IMR-90 (cell line): ENCODE measurements around the gene CSAD. TPM values are rescaled to one million over a fixed set of nuclear protein-coding genes. Genes with fewer than 3 reads are reported as not detected.

Experiments used
- ATAC-seq: fragments of 200-7000 bp; cut with Tn5 transposase; 2 replicates; pipeline ENCODE4 v1.9.1; 2020; ENCODE audit warnings: low read depth, mild to moderate bottlenecking, moderate library complexity
- BruUV-seq: library from RNA; stranded (reverse); fragments of 400-500 nt; replicated peaks from 2 replicates; lab custom pipeline; 2021; lab: Mats Ljungman, UMichigan
- CTCF ChIA-PET: fragments of 300-600 bp; formaldehyde crosslinking; extraction: SDS; loops from one replicate; lab custom pipeline; 2021; ENCODE audit warnings: antibody characterized with exemption; lab: Yijun Ruan, JAX
- POLR2A ChIA-PET: fragments of 300-600 bp; sonication (Branson Sonifier 250); formaldehyde crosslinking; loops from one replicate; lab custom pipeline; 2022; ENCODE audit warnings: antibody characterized with exemption; ENCODE audit not compliant: unreplicated experiment; lab: Charles Lee
- DNase-seq: peaks from one replicate; pipeline ENCODE4 v3.0.0; 2013
- H2AFZ ChIP-seq: replicated peaks from 2 replicates; pipeline ENCODE3; 2013; ENCODE audit warnings: low read length, mild to moderate bottlenecking; ENCODE audit not compliant: poor library complexity
- H2AK5ac ChIP-seq: 2 replicates; pipeline ENCODE4 v1.6.1; 2013; ENCODE audit warnings: low read depth, low read length, inconsistent platforms
- H2AK9ac ChIP-seq: replicated peaks from 2 replicates; pipeline ENCODE3; 2013; ENCODE audit warnings: mild to moderate bottlenecking, low read depth, low read length, moderate library complexity; ENCODE audit not compliant: poor library complexity
- H2BK120ac ChIP-seq: 2 replicates; pipeline ENCODE4 v1.6.1; 2013; ENCODE audit warnings: low read depth, low read length, inconsistent platforms
- H2BK15ac ChIP-seq: 3 replicates; pipeline ENCODE4 v1.6.1; 2013; ENCODE audit warnings: low read depth, low read length, inconsistent platforms
- H2BK20ac ChIP-seq: 2 replicates; pipeline ENCODE4 v1.6.1; 2013; ENCODE audit warnings: low read depth, mild to moderate bottlenecking, inconsistent platforms, low read length, moderate library complexity
- H2BK5ac ChIP-seq: 2 replicates; pipeline ENCODE4 v1.6.1; 2013; ENCODE audit warnings: mild to moderate bottlenecking, low read depth, low read length, inconsistent platforms; ENCODE audit not compliant: poor library complexity, severe bottlenecking
- H3K14ac ChIP-seq: replicated peaks from 2 replicates; pipeline ENCODE4 v1.6.1; 2013; ENCODE audit warnings: low read depth, low read length, inconsistent platforms
- H3K18ac ChIP-seq: 2 replicates; pipeline ENCODE4 v1.6.1; 2013; ENCODE audit warnings: low read depth, low read length, control low read depth
- H3K23ac ChIP-seq: 2 replicates; pipeline ENCODE4 v1.6.1; 2013; ENCODE audit warnings: low read depth, low read length, inconsistent platforms
- H3K27ac ChIP-seq: 2 replicates; pipeline ENCODE4 v1.5.1; 2013; ENCODE audit warnings: mild to moderate bottlenecking, control low read depth, low read length; ENCODE audit not compliant: insufficient read depth
- H3K27me3 ChIP-seq: 2 replicates; pipeline ENCODE4 v1.6.1; 2013; ENCODE audit warnings: low read length; ENCODE audit not compliant: control insufficient read depth, insufficient read depth
- H3K36me3 ChIP-seq: 2 replicates; pipeline ENCODE4 v1.6.1; 2013; ENCODE audit warnings: low read length, mixed read lengths; ENCODE audit not compliant: control insufficient read depth, insufficient read depth
- H3K4ac ChIP-seq: 2 replicates; pipeline ENCODE4 v1.6.1; 2013; ENCODE audit warnings: low read depth, low read length, inconsistent platforms
- H3K4me1 ChIP-seq: 2 replicates; pipeline ENCODE4 v1.6.1; 2013; ENCODE audit warnings: low read length, mixed read lengths; ENCODE audit not compliant: control insufficient read depth, insufficient read depth
- H3K4me2 ChIP-seq: 2 replicates; pipeline ENCODE4 v1.6.1; 2013; ENCODE audit warnings: low read depth, mild to moderate bottlenecking, control low read depth, low read length, moderate library complexity
- H3K4me3 ChIP-seq: 2 replicates; pipeline ENCODE4 v1.5.1; 2013; ENCODE audit warnings: low read depth, mild to moderate bottlenecking, control low read depth, low read length, moderate library complexity; ENCODE audit not compliant: insufficient read depth
- H3K56ac ChIP-seq: 2 replicates; pipeline ENCODE4 v1.6.1; 2013; ENCODE audit warnings: low read length, inconsistent platforms; ENCODE audit not compliant: insufficient read depth; ENCODE audit errors: extremely low read depth
- H3K79me1 ChIP-seq, 2 experiments: 2 replicates each; pipeline ENCODE4 v1.6.1; 2013; ENCODE audit warnings: low read length in 2 of 2, inconsistent platforms in 1 of 2, low read depth in 1 of 2
- H3K9ac ChIP-seq: 2 replicates; pipeline ENCODE4 v1.6.1; 2013; ENCODE audit warnings: low read depth, low read length, control low read depth
- H3K9me1 ChIP-seq: 2 replicates; pipeline ENCODE4 v1.6.1; 2013; ENCODE audit warnings: low read length, inconsistent platforms; ENCODE audit not compliant: insufficient read depth
- H3K9me3 ChIP-seq: 2 replicates; pipeline ENCODE4 v1.6.1; 2013; ENCODE audit warnings: low read length; ENCODE audit not compliant: control insufficient read depth, insufficient read depth
- H4K20me1 ChIP-seq: 2 replicates; pipeline ENCODE4 v1.6.1; 2013; ENCODE audit warnings: low read length, inconsistent platforms; ENCODE audit not compliant: insufficient read depth
- H4K5ac ChIP-seq: 2 replicates; pipeline ENCODE4 v1.6.1; 2013; ENCODE audit warnings: mild to moderate bottlenecking, low read depth, low read length, control low read depth
- H4K8ac ChIP-seq, 2 experiments: 2 replicates each; pipeline ENCODE4 v1.6.1; 2013; ENCODE audit warnings: low read depth in 2 of 2, low read length in 2 of 2, control low read depth in 1 of 2, inconsistent platforms in 1 of 2
- H4K91ac ChIP-seq: 2 replicates; pipeline ENCODE4 v1.6.1; 2013; ENCODE audit warnings: low read depth, low read length, inconsistent platforms; ENCODE audit not compliant: insufficient read depth
- BHLHE40 ChIP-seq: fragments of 150-350 bp; IDR thresholded peaks from 2 replicates; pipeline ENCODE4 v1.6.1; 2016; ENCODE audit warnings: mild to moderate bottlenecking, low read depth, low read length
- CEBPB ChIP-seq: IDR thresholded peaks from 2 replicates; pipeline ENCODE4 v1.6.1; 2012; ENCODE audit warnings: low read depth, low read length, improper control_type of control experiment
- CHD1 ChIP-seq: IDR thresholded peaks from 2 replicates; pipeline ENCODE4 v1.6.1; 2012; ENCODE audit warnings: low read depth, low read length, improper control_type of control experiment
- ELK1 ChIP-seq: fragments of 150-350 bp; IDR thresholded peaks from 2 replicates; pipeline ENCODE4 v1.6.1; 2016; ENCODE audit warnings: low read depth, mild to moderate bottlenecking, low read length, moderate library complexity, borderline replicate concordance
- FOS ChIP-seq: fragments of 150-350 bp; IDR thresholded peaks from 2 replicates; pipeline ENCODE4 v1.6.1; 2016; ENCODE audit warnings: low read depth, low read length
- MAFK ChIP-seq: IDR thresholded peaks from 2 replicates; pipeline ENCODE4 v1.6.1; 2012; ENCODE audit warnings: low read depth, low read length, improper control_type of control experiment
- MAZ ChIP-seq: IDR thresholded peaks from 2 replicates; pipeline ENCODE4 v1.6.1; 2012; ENCODE audit warnings: low read depth, mild to moderate bottlenecking, low read length, improper control_type of control experiment, moderate library complexity, borderline replicate concordance
- NFE2L2 ChIP-seq: fragments of 150-350 bp; IDR thresholded peaks from 2 replicates; pipeline ENCODE4 v1.6.1; 2016; ENCODE audit warnings: low read depth, mild to moderate bottlenecking, low read length
- SMC3 ChIP-seq: fragments of 150-350 bp; IDR thresholded peaks from 2 replicates; pipeline ENCODE4 v1.6.1; 2016; ENCODE audit warnings: low read depth, mild to moderate bottlenecking, antibody characterized with exemption, low read length, moderate library complexity
- USF2 ChIP-seq: fragments of 150-350 bp; IDR thresholded peaks from 2 replicates; pipeline ENCODE4 v1.6.1; 2017; ENCODE audit warnings: mild to moderate bottlenecking, antibody characterized with exemption, low read length, low read depth
- WGBS, 2 experiments: methylation state at CpG; one replicate each; pipeline versions ENCODE4 v1.1.5 to v1.1.7; 2013; ENCODE audit warnings: missing lambda C conversion rate in 2 of 2; ENCODE audit not compliant: insufficient read length in 1 of 2; ENCODE audit errors: extremely low coverage in 2 of 2; 5-methylcytosine and 5-hydroxymethylcytosine counted together
- dilution Hi-C: fragments of 300-500 bp; cut with HindIII; formaldehyde crosslinking; loops from one replicate; pipeline ENCODE4 v1.14.3; 2018; ENCODE audit warnings: low sequenced_read_pairs; ENCODE audit not compliant: unreplicated experiment
- in situ Hi-C: fragments of 300-500 bp; cut with MboI; formaldehyde crosslinking; loops from 3 replicates; pipeline ENCODE4 v1.14.3; 2019; ENCODE audit warnings: low sequenced_read_pairs, inconsistent platforms, mixed read lengths
- intact Hi-C: fragments of 100-400 bp; cut with micrococcal nuclease; formaldehyde crosslinking; loops from 2 replicates; pipeline ENCODE4 v1.10.0; 2022
- polyA plus RNA-seq, 3 experiments: library from polyadenylated mRNA; depleted of rRNA; stranded (reverse); fragments of >200 nt; gene quantifications; 2 replicates each; pipeline ENCODE4 v1.2.3, GENCODE V29; 2012; ENCODE audit warnings: low replicate concordance in 1 of 3
- total RNA-seq: library from RNA; depleted of rRNA; stranded (reverse); fragments of >200 nt; gene quantifications from 2 replicates; pipeline ENCODE4 v1.2.3, GENCODE V29; 2012

CSAD gene
- total and polyA plus RNA-seq, 2 of the 4 experiments (the other 2 are of a cell fraction), result 5.4 to 45.6 TPM

- ChIA-PET POLR2A (no interaction called here), CTCF (no interaction called here)
- no peak overlapping the region for H3K18ac ChIP-seq
- H4K5ac ChIP-seq, result no peak overlapping the region
- H2BK120ac ChIP-seq, result no peak overlapping the region; the same call in 1 of the 2 replicates
- no peak overlapping the region for H3K4me2 ChIP-seq
- peak overlapping the region; percentile 33 for H2AK9ac ChIP-seq
- no peak overlapping the region for H2BK15ac ChIP-seq
- no peak overlapping the region for H3K4me3 ChIP-seq
- no peak for TF ChIP-seq NFE2L2
- no peak for TF ChIP-seq USF2
- TF ChIP-seq ELK1, result no peak
- no peak for TF ChIP-seq BHLHE40
- no peak for TF ChIP-seq SMC3
- no peak for TF ChIP-seq MAFK
- TF ChIP-seq FOS, result no peak
- no peak for TF ChIP-seq CHD1
- TF ChIP-seq CEBPB, result no peak
- TF ChIP-seq MAZ, result no peak
- no peaks in the 10 kb centered on the region for H3K9me3 ChIP-seq
- peak overlapping the region; percentile 22; the same call in 1 of the 2 replicates for H3K4ac ChIP-seq
- in situ Hi-C loops, result no loop called here
- 71% methylated on average over 5 of the region's 7 CpGs; no CpG with 5 or more reads in 1 of the 2 experiments for WGBS, 2 experiments
- peaks cover 3 to 6% of the 10 kb centered on the region in 2 experiments; a peak in 3 of 4 replicates for H3K79me1 ChIP-seq
- H4K20me1 ChIP-seq, result no peaks in the 10 kb centered on the region
- dilution Hi-C loops, result no loop called here
- DNase-seq (no peak), ATAC-seq (no peak)
- no peak overlapping the region for H3K56ac ChIP-seq
- H4K8ac ChIP-seq, result no peak overlapping the region
- H2BK20ac ChIP-seq, result no peak overlapping the region
- H2BK5ac ChIP-seq, result no peak overlapping the region
- no peak overlapping the region for H3K27ac ChIP-seq
- no peak overlapping the region for H3K9ac ChIP-seq
- no peak overlapping the region for H2AK5ac ChIP-seq
- no peak overlapping the region for H3K23ac ChIP-seq
- H2AFZ ChIP-seq, result peak overlapping the region; percentile 49
- H3K27me3 ChIP-seq, result no peaks in the 10 kb centered on the region
- H3K4me1 ChIP-seq, result peaks cover 10% of the 10 kb centered on the region
- no peak overlapping the region; the same call in 1 of the 2 replicates for H4K91ac ChIP-seq
- no peak overlapping the region for H3K14ac ChIP-seq
- peaks cover 20% of the 10 kb centered on the region for H3K9me1 ChIP-seq
- BruUV-seq, result no TSS peak
- intact Hi-C loops, result no loop called here
- peaks cover 36% of the 10 kb centered on the region for H3K36me3 ChIP-seq
Measured at GRCh38 chr12:53208877-53209463, 28.2 kb upstream of the CSAD start.
